Calu3 (cell line): ENCODE measurements around the gene COL21A1. TPM values are rescaled to one million over a fixed set of nuclear protein-coding genes. Genes with fewer than 3 reads are reported as not detected.

ENCODE experiments used
- BruUV-seq: library from RNA; stranded (reverse); fragments of 400-500 nt; replicated peaks from 2 replicates; lab custom pipeline; 2021; lab: Mats Ljungman, UMichigan
- CTCF ChIA-PET: fragments of 300-600 bp; sonication (Branson Sonifier 250); formaldehyde crosslinking; loops from one replicate; lab custom pipeline; 2022; ENCODE audit warnings: antibody characterized with exemption; lab: Charles Lee
- DNase-seq: peaks from one replicate; pipeline ENCODE4 v3.0.0; 2022
- H3K27ac Mint-ChIP-seq: one replicate; pipeline ENCODE4 v1.8.0; 2022; ENCODE audit warnings: mixed read lengths; ENCODE audit not compliant: unreplicated experiment
- H3K27me3 Mint-ChIP-seq: one replicate; pipeline ENCODE4 v1.8.0; 2022; ENCODE audit warnings: mixed read lengths; ENCODE audit not compliant: unreplicated experiment
- H3K36me3 Mint-ChIP-seq: one replicate; pipeline ENCODE4 v1.8.0; 2022; ENCODE audit warnings: mild to moderate bottlenecking, moderate library complexity, mixed read lengths; ENCODE audit not compliant: insufficient read depth, unreplicated experiment
- H3K4me1 Mint-ChIP-seq: one replicate; pipeline ENCODE4 v1.8.0; 2022; ENCODE audit warnings: mild to moderate bottlenecking, low read depth, mixed read lengths; ENCODE audit not compliant: unreplicated experiment
- H3K4me3 Mint-ChIP-seq: one replicate; pipeline ENCODE4 v1.8.0; 2022; ENCODE audit warnings: mild to moderate bottlenecking, low read depth, moderate library complexity, mixed read lengths; ENCODE audit not compliant: unreplicated experiment
- H3K9me3 Mint-ChIP-seq: one replicate; pipeline ENCODE4 v1.8.0; 2022; ENCODE audit warnings: low read depth, mixed read lengths; ENCODE audit not compliant: unreplicated experiment
- intact Hi-C: fragments of 100-400 bp; cut with micrococcal nuclease; formaldehyde crosslinking; loops from one replicate; pipeline ENCODE4 v1.10.0; 2022; ENCODE audit not compliant: unreplicated experiment
- total RNA-seq: library from RNA; stranded (reverse); gene quantifications from 2 replicates; pipeline ENCODE4 v1.2.3, GENCODE V29; 2022
- TF ChIP-seq, protein P1 (sequence below): fragments of 200-600 bp; IDR thresholded peaks from one replicate; pipeline ENCODE4 v1.8.0; 2022; ENCODE audit warnings: antibody characterized with exemption; ENCODE audit not compliant: unreplicated experiment

COL21A1 gene
- total RNA-seq, 1 experiment from 2014 or later = 1.8 TPM

DNA sequence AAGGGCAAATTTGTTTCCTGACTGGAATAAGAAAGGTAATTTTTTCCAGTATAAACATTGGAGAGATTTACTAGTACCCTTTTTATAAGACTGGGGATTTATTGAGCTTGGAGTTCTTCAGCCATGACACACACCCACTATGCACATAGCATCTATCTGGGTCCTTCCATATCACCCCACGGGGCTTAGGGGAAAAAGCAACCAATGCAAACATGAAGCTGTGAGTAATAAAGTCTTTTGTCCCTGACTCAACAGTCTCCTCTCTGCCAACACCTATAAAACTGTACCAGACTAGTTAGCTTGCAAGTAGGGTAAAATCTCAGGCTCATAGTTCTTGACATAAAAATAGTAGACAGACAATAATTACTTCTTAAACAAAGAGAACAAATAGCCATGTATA, 23.4 kb downstream of the COL21A1 start:
- H3K4me1 Mint-ChIP-seq = no peaks in the 10 kb centered on the region
- H3K27ac Mint-ChIP-seq = no peak overlapping the region
- H3K27me3 Mint-ChIP-seq = no peaks in the 10 kb centered on the region
- H3K36me3 Mint-ChIP-seq = no peaks in the 10 kb centered on the region
- BruUV-seq = no TSS peak
- no peak overlapping the region for H3K4me3 Mint-ChIP-seq
- CTCF ChIA-PET = no interaction called here
- TF ChIP-seq, protein P1, sequence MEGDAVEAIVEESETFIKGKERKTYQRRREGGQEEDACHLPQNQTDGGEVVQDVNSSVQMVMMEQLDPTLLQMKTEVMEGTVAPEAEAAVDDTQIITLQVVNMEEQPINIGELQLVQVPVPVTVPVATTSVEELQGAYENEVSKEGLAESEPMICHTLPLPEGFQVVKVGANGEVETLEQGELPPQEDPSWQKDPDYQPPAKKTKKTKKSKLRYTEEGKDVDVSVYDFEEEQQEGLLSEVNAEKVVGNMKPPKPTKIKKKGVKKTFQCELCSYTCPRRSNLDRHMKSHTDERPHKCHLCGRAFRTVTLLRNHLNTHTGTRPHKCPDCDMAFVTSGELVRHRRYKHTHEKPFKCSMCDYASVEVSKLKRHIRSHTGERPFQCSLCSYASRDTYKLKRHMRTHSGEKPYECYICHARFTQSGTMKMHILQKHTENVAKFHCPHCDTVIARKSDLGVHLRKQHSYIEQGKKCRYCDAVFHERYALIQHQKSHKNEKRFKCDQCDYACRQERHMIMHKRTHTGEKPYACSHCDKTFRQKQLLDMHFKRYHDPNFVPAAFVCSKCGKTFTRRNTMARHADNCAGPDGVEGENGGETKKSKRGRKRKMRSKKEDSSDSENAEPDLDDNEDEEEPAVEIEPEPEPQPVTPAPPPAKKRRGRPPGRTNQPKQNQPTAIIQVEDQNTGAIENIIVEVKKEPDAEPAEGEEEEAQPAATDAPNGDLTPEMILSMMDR = no peak
- no peak for DNase-seq
- intact Hi-C loops = no loop called here
- no peaks in the 10 kb centered on the region for H3K9me3 Mint-ChIP-seq

DNA sequence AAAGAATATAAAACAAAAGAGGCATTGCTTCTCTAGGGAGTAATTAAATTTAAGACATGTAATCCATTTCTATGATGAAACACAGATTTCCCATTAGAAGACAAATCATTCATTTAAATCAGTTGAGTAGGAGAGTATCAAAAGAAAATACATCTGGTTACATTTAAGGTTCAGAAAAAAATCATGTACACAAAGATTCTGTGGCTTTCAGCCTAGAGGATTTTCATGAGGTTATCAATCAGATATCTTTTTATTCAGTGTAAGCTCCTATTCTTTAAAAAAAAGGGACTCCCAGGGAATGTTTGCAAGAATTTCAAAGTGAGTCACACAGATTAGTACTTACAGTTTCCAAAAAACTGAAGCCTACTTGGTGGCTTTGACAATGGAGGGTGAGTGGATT, 24.9 kb downstream of the COL21A1 start:
- TF ChIP-seq, protein P1 = no peak
- intact Hi-C loops = no loop called here
- BruUV-seq = no TSS peak
- Mint-ChIP-seq H3K4me3 (no peak overlapping the region), H3K4me1 (no peaks in the 10 kb centered on the region), H3K9me3 (no peaks in the 10 kb centered on the region), H3K27me3 (no peaks in the 10 kb centered on the region), H3K27ac (no peak overlapping the region), H3K36me3 (no peaks in the 10 kb centered on the region)
- CTCF ChIA-PET = interaction anchor here (0.5 to 0.6 kb wide), 2 partner anchors 259 to 320 kb away, joined by 3 to 5 read pairs; no protein-coding TSS in a partner anchor
- DNase-seq = no peak

DNA sequence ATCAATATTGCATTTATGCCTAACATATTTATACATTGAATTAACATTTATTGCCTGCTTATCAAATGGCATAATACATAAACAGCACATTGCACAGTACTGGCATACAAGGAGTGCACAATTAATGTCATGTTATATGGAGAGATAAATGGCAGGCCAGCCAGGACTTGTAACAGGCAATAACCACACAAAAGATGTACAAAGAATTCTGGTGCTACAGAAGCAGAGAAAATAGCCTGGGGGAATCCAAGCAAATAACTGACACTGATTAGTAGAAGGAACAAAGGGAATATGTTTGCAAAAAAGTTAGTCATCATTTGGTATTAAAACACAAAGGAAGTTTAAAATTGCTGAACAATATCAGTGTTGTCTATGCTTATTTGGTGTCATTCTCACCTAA, 27.3 kb downstream of the COL21A1 start:
- no TSS peak for BruUV-seq
- intact Hi-C loops = no loop called here
- Mint-ChIP-seq H3K4me3 (no peak overlapping the region), H3K27ac (no peak overlapping the region), H3K36me3 (no peaks in the 10 kb centered on the region), H3K27me3 (no peaks in the 10 kb centered on the region), H3K9me3 (no peaks in the 10 kb centered on the region), H3K4me1 (no peaks in the 10 kb centered on the region)
- TF ChIP-seq, protein P1 = no peak
- no peak for DNase-seq
- CTCF ChIA-PET = no interaction called here

DNA sequence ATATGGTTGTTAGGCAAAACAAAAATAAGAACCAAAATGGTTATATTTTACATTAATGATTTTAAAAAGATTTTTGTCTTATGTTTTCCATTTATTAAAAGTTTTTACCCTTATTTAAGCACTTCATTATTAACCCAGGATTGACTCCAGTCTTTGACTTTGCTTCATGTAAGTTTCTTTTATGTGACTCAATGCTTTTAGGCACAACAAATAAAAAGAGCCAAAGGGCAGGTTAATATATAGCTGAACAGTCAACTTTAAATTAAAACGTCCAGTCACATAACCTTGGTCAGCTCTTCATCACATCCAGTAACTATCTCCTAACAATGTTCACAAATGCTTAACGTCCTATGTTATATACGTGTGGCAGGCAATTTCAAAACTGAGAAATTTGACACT, 32.7 kb downstream of the COL21A1 start:
- Mint-ChIP-seq H3K4me3 (no peak overlapping the region), H3K9me3 (no peaks in the 10 kb centered on the region), H3K4me1 (no peaks in the 10 kb centered on the region), H3K36me3 (no peaks in the 10 kb centered on the region), H3K27me3 (no peaks in the 10 kb centered on the region), H3K27ac (no peak overlapping the region)
- DNase-seq = no peak
- CTCF ChIA-PET = no interaction called here
- intact Hi-C loops = no loop called here
- BruUV-seq = no TSS peak
- TF ChIP-seq, protein P1 = no peak
